Measurements from ENCODE around the gene SAMD4A.
"Not testable (repeated sequence)": the region's sequence is repeated elsewhere in the genome, so short reads cannot be mapped to it uniquely, and the experiment has no call there.

Gene SAMD4A

GRCh38 chr14:54734966-54735365 is 168.0 kb downstream of the SAMD4A start:
- DNase-seq (ENCODE audit: low spot score) = no peak

GRCh38 chr14:54735424-54735823 is 168.5 kb downstream of the SAMD4A start:
- no peak for DNase-seq (ENCODE audit: low spot score)

- DNase-seq (ENCODE audit: low spot score) = no peak
These were observed 170.3 kb downstream of the SAMD4A start for GRCh38 chr14:54737132-54737711.

- DNase-seq (ENCODE audit: low spot score) = no peak
These were observed 171.1 kb downstream of the SAMD4A start for GRCh38 chr14:54738009-54738408.

GRCh38 chr14:54739514-54739913 is 172.6 kb downstream of the SAMD4A start:
- no peak for DNase-seq (ENCODE audit: low spot score)

GRCh38 chr14:54742492-54743350 is 175.8 kb downstream of the SAMD4A start:
- DNase-seq (ENCODE audit: low spot score) = no peak

GRCh38 chr14:54743382-54743781 is 176.5 kb downstream of the SAMD4A start:
- no peak for DNase-seq (ENCODE audit: low spot score)

GRCh38 chr14:54746019-54746418 is 179.1 kb downstream of the SAMD4A start:
- no peak for DNase-seq (ENCODE audit: low spot score)

- no peak for DNase-seq (ENCODE audit: low spot score)
These were observed 180.7 kb downstream of the SAMD4A start for GRCh38 chr14:54747616-54748015.

GRCh38 chr14:54749180-54749579 is 182.3 kb downstream of the SAMD4A start:
- no peak for DNase-seq (ENCODE audit: low spot score)

- no peak for DNase-seq (ENCODE audit: low spot score)
These were observed 182.8 kb downstream of the SAMD4A start for GRCh38 chr14:54749727-54750126.

GRCh38 chr14:54752611-54753010 is 185.7 kb downstream of the SAMD4A start:
- DNase-seq (ENCODE audit: low spot score) = not testable (repeated sequence)

- not testable (repeated sequence) for DNase-seq (ENCODE audit: low spot score)
These were observed 186.5 kb downstream of the SAMD4A start for GRCh38 chr14:54753396-54753795.

- DNase-seq (ENCODE audit: low spot score) = no peak
These were observed 187.2 kb downstream of the SAMD4A start for GRCh38 chr14:54754116-54754622.

- DNase-seq (ENCODE audit: low spot score) = no peak
These were observed 187.9 kb downstream of the SAMD4A start for GRCh38 chr14:54754623-54755386.

- DNase-seq (ENCODE audit: low spot score) = no peak
These were observed 189.9 kb downstream of the SAMD4A start for GRCh38 chr14:54756656-54757392.

GRCh38 chr14:54758041-54758440 is 191.1 kb downstream of the SAMD4A start:
- DNase-seq (ENCODE audit: low spot score) = no peak

GRCh38 chr14:54759982-54760585 is 193.2 kb downstream of the SAMD4A start:
- no peak for DNase-seq (ENCODE audit: low spot score)

GRCh38 chr14:54760866-54761575 is 194.1 kb downstream of the SAMD4A start:
- no peak for DNase-seq (ENCODE audit: low spot score)

GRCh38 chr14:54761835-54762234 is 194.9 kb downstream of the SAMD4A start:
- DNase-seq (ENCODE audit: low spot score) = no peak

- DNase-seq (ENCODE audit: low spot score) = no peak
These were observed 195.4 kb downstream of the SAMD4A start for GRCh38 chr14:54762296-54762695.
